HCT116 (cell line): ENCODE data around the gene SOX6. TPM values are rescaled to one million over a fixed set of nuclear protein-coding genes. Genes with fewer than 3 reads are reported as not detected.

Experiments used
- ATAC-seq: fragments of 200-7000 bp; cut with Tn5 transposase; 2 replicates; pipeline ENCODE4 v1.9.1; 2020; ENCODE audit warnings: mild to moderate bottlenecking, moderate library complexity
- BruUV-seq: library from RNA; stranded (reverse); fragments of 400-500 nt; replicated peaks from 2 replicates; lab custom pipeline; 2021; lab: Mats Ljungman, UMichigan
- CTCF ChIA-PET: fragments of 300-600 bp; sonication (Branson Sonifier 250); formaldehyde crosslinking; loops from one replicate; lab custom pipeline; 2021; ENCODE audit warnings: antibody characterized with exemption; lab: Charles Lee
- POLR2A ChIA-PET: fragments of 300-600, 350-600 bp; sonication (Branson Sonifier 250); formaldehyde crosslinking; loops from one replicate; lab custom pipeline; 2021; ENCODE audit warnings: antibody characterized with exemption; lab: Charles Lee
- RAD21 ChIA-PET, 2 experiments: fragments of 300-600 bp; sonication (Branson Sonifier 250); formaldehyde crosslinking; loops; one replicate each; lab custom pipeline; 2023; ENCODE audit warnings: low total read pairs in 2 of 2; ENCODE audit not compliant: uncharacterized antibody in 2 of 2, unreplicated experiment in 2 of 2, low non-redundant PET in 1 of 2; lab: Charles Lee
- DNase-seq: peaks from one replicate; pipeline ENCODE4 v3.0.0-alpha.2; 2010; ENCODE audit warnings: low read depth, low spot score
- H2AFZ ChIP-seq: fragments of 200-600 bp; shearing (Covaris generic), sonication (generic); 2 replicates; pipeline ENCODE4 v1.6.1; 2017; ENCODE audit warnings: low read depth, mixed run types, mixed read lengths, antibody characterized with exemption, low read length; ENCODE audit not compliant: poor library complexity, severe bottlenecking
- H3K27ac ChIP-seq: 2 replicates; pipeline ENCODE4 v1.5.1; 2012; ENCODE audit warnings: low read depth, low read length
- H3K27me3 ChIP-seq: fragments of 200-600 bp; sonication (generic); 2 replicates; pipeline ENCODE4 v1.6.1; 2016; ENCODE audit warnings: mixed run types, low read length, mixed read lengths; ENCODE audit not compliant: insufficient read depth
- H3K36me3 ChIP-seq, 2 experiments: fragments of 200-500 bp in 1 of 2; fragments of 200-600 bp in 1 of 2; sonication (Bioruptor generic) in 1 of 2; sonication (generic) in 1 of 2; 2 replicates each; pipeline versions ENCODE4 v1.5.1 to v1.6.1; 2014 to 2016; ENCODE audit warnings: low read length in 2 of 2, inconsistent platforms in 1 of 2, mixed read lengths in 1 of 2, mixed run types in 1 of 2; ENCODE audit not compliant: insufficient read depth in 2 of 2, control insufficient read depth in 1 of 2
- H3K4me1 ChIP-seq, 2 experiments: fragments of 200-600 bp in 1 of 2; sonication (generic) in 1 of 2; 2 replicates each; pipeline versions ENCODE4 v1.5.1 to v1.6.1; 2012 to 2017; ENCODE audit warnings: low read length in 2 of 2, inconsistent platforms in 1 of 2, mild to moderate bottlenecking in 1 of 2, mixed read lengths in 1 of 2, mixed run types in 1 of 2, moderate library complexity in 1 of 2; ENCODE audit not compliant: insufficient read depth in 2 of 2, control insufficient read depth in 1 of 2
- H3K4me2 ChIP-seq: fragments of 200-600 bp; sonication (generic); 2 replicates; pipeline ENCODE4 v1.6.1; 2017; ENCODE audit warnings: mixed run types, low read length, mixed read lengths
- H3K4me3 ChIP-seq, 2 experiments: fragments of 200-600 bp in 1 of 2; sonication (generic) in 1 of 2; replicated peaks in 1 of 2; 2 replicates each; pipeline ENCODE4 v1.5.1; 2011 to 2016; ENCODE audit warnings: low read length in 2 of 2, control low read depth in 1 of 2, low read depth in 1 of 2, mild to moderate bottlenecking in 1 of 2, mixed read lengths in 1 of 2, mixed run types in 1 of 2
- H3K79me2 ChIP-seq: fragments of 200-600 bp; sonication (generic); 2 replicates; pipeline ENCODE4 v1.6.1; 2017; ENCODE audit warnings: mild to moderate bottlenecking, mixed run types, low read length, moderate library complexity, mixed read lengths; ENCODE audit not compliant: insufficient read depth
- H3K9ac ChIP-seq: fragments of 200-600 bp; sonication (generic); 2 replicates; pipeline ENCODE4 v1.6.1; 2016; ENCODE audit warnings: low read length, mixed read lengths
- H3K9me2 ChIP-seq: fragments of 200-600 bp; sonication (generic), shearing (Covaris generic); 2 replicates; pipeline ENCODE4 v1.6.1; 2017; ENCODE audit warnings: mixed run types, mild to moderate bottlenecking, moderate library complexity; ENCODE audit not compliant: insufficient read depth
- H3K9me3 ChIP-seq, 2 experiments: fragments of 200-500 bp in 1 of 2; fragments of 200-600 bp in 1 of 2; sonication (Bioruptor generic) in 1 of 2; sonication (generic) in 1 of 2; 2 replicates each; pipeline ENCODE4 v1.6.1; 2014 to 2017; ENCODE audit warnings: low read length in 2 of 2, mixed read lengths in 2 of 2, inconsistent platforms in 1 of 2, low read depth in 1 of 2, mild to moderate bottlenecking in 1 of 2, mixed run types in 1 of 2, moderate library complexity in 1 of 2; ENCODE audit not compliant: control insufficient read depth in 1 of 2, insufficient read depth in 1 of 2
- H4K20me1 ChIP-seq: fragments of 200-600 bp; sonication (generic), shearing (Covaris generic); 2 replicates; pipeline ENCODE4 v1.6.1; 2017; ENCODE audit warnings: mixed run types, mild to moderate bottlenecking, moderate library complexity; ENCODE audit not compliant: insufficient read depth
- CBX3 ChIP-seq: IDR thresholded peaks from 2 replicates; pipeline ENCODE4 v1.6.1; 2012; ENCODE audit warnings: low read depth
- EGR1 ChIP-seq: IDR thresholded peaks from 2 replicates; pipeline ENCODE4 v1.6.1; 2012; ENCODE audit warnings: low read depth
- ELF1 ChIP-seq: IDR thresholded peaks from 2 replicates; pipeline ENCODE4 v1.6.1; 2012; ENCODE audit warnings: low read depth, borderline replicate concordance
- EZH2phosphoT487 ChIP-seq: fragments of 200-600 bp; IDR thresholded peaks from 2 replicates; pipeline ENCODE4 v1.6.1; 2018; ENCODE audit warnings: antibody characterized with exemption, borderline replicate concordance
- FOSL1 ChIP-seq: IDR thresholded peaks from 2 replicates; pipeline ENCODE4 v1.6.1; 2012; ENCODE audit warnings: low read depth
- POLR2A ChIP-seq: IDR thresholded peaks from 2 replicates; pipeline ENCODE4 v1.7.0; 2011; ENCODE audit warnings: borderline replicate concordance; ENCODE audit not compliant: insufficient read depth, insufficient read length; ENCODE audit errors: extremely low read depth
- POLR2AphosphoS5 ChIP-seq: IDR thresholded peaks from 2 replicates; pipeline ENCODE4 v1.6.1; 2011; ENCODE audit warnings: mild to moderate bottlenecking, low read depth, low read length, moderate library complexity
- RAD21 ChIP-seq: IDR thresholded peaks from 2 replicates; pipeline ENCODE4 v1.6.1; 2012; ENCODE audit warnings: low read depth, mild to moderate bottlenecking
- REST ChIP-seq: IDR thresholded peaks from 2 replicates; pipeline ENCODE4 v1.6.1; 2012; ENCODE audit warnings: low read depth
- SP1 ChIP-seq: IDR thresholded peaks from 2 replicates; pipeline ENCODE4 v1.6.1; 2012; ENCODE audit warnings: low read depth
- SRF ChIP-seq: IDR thresholded peaks from 2 replicates; pipeline ENCODE4 v1.6.1; 2012; ENCODE audit warnings: low read depth
- YY1 ChIP-seq: IDR thresholded peaks from 2 replicates; pipeline ENCODE4 v1.6.1; 2011; ENCODE audit warnings: low read length, low read depth, moderate library complexity, mild to moderate bottlenecking; ENCODE audit not compliant: insufficient replicate concordance; ENCODE audit errors: extremely low read depth
- ZNF274 ChIP-seq: fragments of 200-500 bp; sonication (Bioruptor generic); IDR thresholded peaks from 2 replicates; pipeline ENCODE4 v1.6.1; 2014; ENCODE audit warnings: mild to moderate bottlenecking, low read depth, low read length, inconsistent platforms
- intact Hi-C: fragments of 100-400 bp; cut with micrococcal nuclease; formaldehyde crosslinking; loops from 2 replicates; pipeline ENCODE4 v1.10.0; 2022
- total RNA-seq: library from RNA; stranded (reverse); gene quantifications from one replicate; pipeline ENCODE4 v1.2.1, GENCODE V29; 2021; ENCODE audit not compliant: unreplicated experiment
- TF ChIP-seq, protein P1 (sequence below): IDR thresholded peaks from 2 replicates; pipeline ENCODE4 v1.6.1; 2012
- TF ChIP-seq, protein P2 (sequence below), 3 experiments: fragments of 200-600 bp in 1 of 3; sonication (generic) in 1 of 3; IDR thresholded peaks in 2 of 3; conservative IDR thresholded peaks in 1 of 3; 2 replicates each; pipeline ENCODE4 v1.5.1; 2012 to 2017; ENCODE audit warnings: low read depth in 2 of 3, low read length in 2 of 3, antibody characterized with exemption in 1 of 3, borderline replicate concordance in 1 of 3, control low read depth in 1 of 3, mild to moderate bottlenecking in 1 of 3, mixed read lengths in 1 of 3, mixed run types in 1 of 3, moderate library complexity in 1 of 3; ENCODE audit not compliant: insufficient read depth in 1 of 3

Gene SOX6
- total RNA-seq, 1 experiment from 2014 or later, result 0.81 TPM

- Histone ChIP-seq H2AFZ (no peak overlapping the region), H3K4me2 (no peak overlapping the region), H3K9me2 (no peaks in the 10 kb centered on the region), H4K20me1 (no peaks in the 10 kb centered on the region; the same call in 1 of the 2 replicates), H3K27ac (no peak overlapping the region), H3K79me2 (no peaks in the 10 kb centered on the region), H3K36me3 (no peaks in the 10 kb centered on the region), H3K9ac (no peak overlapping the region), H3K27me3 (peaks cover 21% of the 10 kb centered on the region; the same call in 1 of the 2 replicates)
- BruUV-seq, result no TSS peak
- intact Hi-C loops, result no loop called here
- DNase-seq, result no peak
- POLR2A ChIA-PET, result interaction anchor here (1.1 kb wide), 1 partner anchor 80 kb away, joined by 3 read pairs; no protein-coding TSS in a partner anchor
- CTCF ChIA-PET, result no interaction called here
- ATAC-seq, result no peak
- RAD21 ChIA-PET, result no interaction called here
- TF ChIP-seq CBX3, result no peak
- TF ChIP-seq, all 23 proteins: peak for 0
- Histone ChIP-seq H3K4me1 (no peaks in the 10 kb centered on the region), H3K9me3 (no peaks in the 10 kb centered on the region), H3K4me3 (no peak overlapping the region)
Observed at GRCh38 chr11:16292167-16292859, 64.0 kb downstream of the SOX6 start.

- no peaks in the 10 kb centered on the region for H3K79me2 ChIP-seq
- peaks cover 21% of the 10 kb centered on the region; the same call in 1 of the 2 replicates for H3K27me3 ChIP-seq
- ChIA-PET POLR2A (no interaction called here), CTCF (no interaction called here), RAD21 (no interaction called here)
- H3K9me2 ChIP-seq, result no peaks in the 10 kb centered on the region
- DNase-seq (no peak), ATAC-seq (no peak)
- intact Hi-C loops, result no loop called here
- H3K4me1 ChIP-seq, result no peaks in the 10 kb centered on the region
- no peak overlapping the region for H3K9ac ChIP-seq
- no peaks in the 10 kb centered on the region; the same call in 1 of the 2 replicates for H4K20me1 ChIP-seq
- H3K4me3 ChIP-seq, result no peak overlapping the region
- H2AFZ ChIP-seq, result no peak overlapping the region
- H3K36me3 ChIP-seq, result no peaks in the 10 kb centered on the region
- H3K27ac ChIP-seq, result no peak overlapping the region
- no TSS peak for BruUV-seq
- H3K9me3 ChIP-seq, result no peaks in the 10 kb centered on the region
- no peak overlapping the region for H3K4me2 ChIP-seq
- TF ChIP-seq SRF (no peak), RAD21 (no peak), ZNF274 (no peak), EGR1 (no peak), POLR2A (no peak), YY1 (no peak), CBX3 (no peak), POLR2AphosphoS5 (no peak), REST (no peak), EZH2phosphoT487 (no peak), ELF1 (no peak), FOSL1 (no peak), SP1 (no peak)
- TF ChIP-seq, protein P1, sequence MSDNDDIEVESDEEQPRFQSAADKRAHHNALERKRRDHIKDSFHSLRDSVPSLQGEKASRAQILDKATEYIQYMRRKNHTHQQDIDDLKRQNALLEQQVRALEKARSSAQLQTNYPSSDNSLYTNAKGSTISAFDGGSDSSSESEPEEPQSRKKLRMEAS, result no peak
- TF ChIP-seq, protein P2, sequence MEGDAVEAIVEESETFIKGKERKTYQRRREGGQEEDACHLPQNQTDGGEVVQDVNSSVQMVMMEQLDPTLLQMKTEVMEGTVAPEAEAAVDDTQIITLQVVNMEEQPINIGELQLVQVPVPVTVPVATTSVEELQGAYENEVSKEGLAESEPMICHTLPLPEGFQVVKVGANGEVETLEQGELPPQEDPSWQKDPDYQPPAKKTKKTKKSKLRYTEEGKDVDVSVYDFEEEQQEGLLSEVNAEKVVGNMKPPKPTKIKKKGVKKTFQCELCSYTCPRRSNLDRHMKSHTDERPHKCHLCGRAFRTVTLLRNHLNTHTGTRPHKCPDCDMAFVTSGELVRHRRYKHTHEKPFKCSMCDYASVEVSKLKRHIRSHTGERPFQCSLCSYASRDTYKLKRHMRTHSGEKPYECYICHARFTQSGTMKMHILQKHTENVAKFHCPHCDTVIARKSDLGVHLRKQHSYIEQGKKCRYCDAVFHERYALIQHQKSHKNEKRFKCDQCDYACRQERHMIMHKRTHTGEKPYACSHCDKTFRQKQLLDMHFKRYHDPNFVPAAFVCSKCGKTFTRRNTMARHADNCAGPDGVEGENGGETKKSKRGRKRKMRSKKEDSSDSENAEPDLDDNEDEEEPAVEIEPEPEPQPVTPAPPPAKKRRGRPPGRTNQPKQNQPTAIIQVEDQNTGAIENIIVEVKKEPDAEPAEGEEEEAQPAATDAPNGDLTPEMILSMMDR (IDR thresholded peaks at IDR 0.05 in 2 of 3, conservative IDR thresholded peaks at IDR 0.05 in 1 of 3; ENCODE audit: borderline replicate concordance in 1 of 3, insufficient read depth in 1 of 3, low read depth in 2 of 3, low read length in 2 of 3), result no peak
Observed at GRCh38 chr11:16291729-16292128, 64.6 kb downstream of the SOX6 start.
